Measurements from ENCODE around the gene RGL4. TPM values are rescaled to one million over a fixed set of nuclear protein-coding genes. Genes with fewer than 3 reads are reported as not detected.
A peak's percentile ranks its signal among the peaks of the same experiment; 100 is the strongest.
"Not testable (repeated sequence)": the region's sequence is repeated elsewhere in the genome, so short reads cannot be mapped to it uniquely, and the experiment has no call there.

Gene RGL4
- total RNA-seq, 1 donor from 2014 or later, result 1.9 TPM

DNA sequence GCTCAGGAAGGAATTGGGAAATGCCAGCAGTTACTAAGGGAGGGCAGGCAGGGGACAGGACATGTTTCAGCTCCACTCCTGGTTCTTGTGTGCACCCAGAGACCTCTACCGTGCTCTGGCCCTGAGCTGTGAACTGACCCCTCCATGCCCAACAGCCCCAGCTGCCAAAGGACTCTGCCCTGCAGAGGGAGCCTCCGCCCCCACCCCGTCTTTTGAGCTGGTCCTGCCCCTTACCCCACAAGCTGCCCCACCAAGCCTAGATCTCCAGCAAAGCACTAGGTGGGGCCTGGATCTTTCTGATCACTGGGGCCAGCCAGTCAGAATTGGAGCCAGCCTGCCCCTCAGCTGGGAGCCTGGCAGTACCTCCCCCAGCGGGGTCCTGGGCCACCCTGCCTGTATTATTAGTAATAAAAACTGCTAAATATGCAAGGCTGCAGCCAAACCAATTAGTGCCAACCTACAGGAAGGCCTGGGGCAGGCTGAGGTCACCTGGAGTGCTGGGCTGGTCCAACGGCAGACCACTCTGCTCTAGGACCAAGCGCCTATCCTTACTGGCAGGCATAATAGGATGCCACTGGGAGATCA lies 34.8 kb upstream of the RGL4 start:
- Histone ChIP-seq H3K4me3 (no peak overlapping the region), H3K27me3 (ENCODE audit: low read depth) (no peaks in the 10 kb centered on the region), H3K27ac (no peak overlapping the region), H3K36me3 (peaks cover 19% of the 10 kb centered on the region), H3K4me1 (no peaks in the 10 kb centered on the region), H3K9me3 (no peaks in the 10 kb centered on the region)
- DNase-seq (no peak), ATAC-seq (no peak)
- TF ChIP-seq, protein P1, sequence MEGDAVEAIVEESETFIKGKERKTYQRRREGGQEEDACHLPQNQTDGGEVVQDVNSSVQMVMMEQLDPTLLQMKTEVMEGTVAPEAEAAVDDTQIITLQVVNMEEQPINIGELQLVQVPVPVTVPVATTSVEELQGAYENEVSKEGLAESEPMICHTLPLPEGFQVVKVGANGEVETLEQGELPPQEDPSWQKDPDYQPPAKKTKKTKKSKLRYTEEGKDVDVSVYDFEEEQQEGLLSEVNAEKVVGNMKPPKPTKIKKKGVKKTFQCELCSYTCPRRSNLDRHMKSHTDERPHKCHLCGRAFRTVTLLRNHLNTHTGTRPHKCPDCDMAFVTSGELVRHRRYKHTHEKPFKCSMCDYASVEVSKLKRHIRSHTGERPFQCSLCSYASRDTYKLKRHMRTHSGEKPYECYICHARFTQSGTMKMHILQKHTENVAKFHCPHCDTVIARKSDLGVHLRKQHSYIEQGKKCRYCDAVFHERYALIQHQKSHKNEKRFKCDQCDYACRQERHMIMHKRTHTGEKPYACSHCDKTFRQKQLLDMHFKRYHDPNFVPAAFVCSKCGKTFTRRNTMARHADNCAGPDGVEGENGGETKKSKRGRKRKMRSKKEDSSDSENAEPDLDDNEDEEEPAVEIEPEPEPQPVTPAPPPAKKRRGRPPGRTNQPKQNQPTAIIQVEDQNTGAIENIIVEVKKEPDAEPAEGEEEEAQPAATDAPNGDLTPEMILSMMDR (IDR thresholded peaks at IDR 0.05), result no peak
- intact Hi-C loops (cut with DNase I), result no loop called here

DNA sequence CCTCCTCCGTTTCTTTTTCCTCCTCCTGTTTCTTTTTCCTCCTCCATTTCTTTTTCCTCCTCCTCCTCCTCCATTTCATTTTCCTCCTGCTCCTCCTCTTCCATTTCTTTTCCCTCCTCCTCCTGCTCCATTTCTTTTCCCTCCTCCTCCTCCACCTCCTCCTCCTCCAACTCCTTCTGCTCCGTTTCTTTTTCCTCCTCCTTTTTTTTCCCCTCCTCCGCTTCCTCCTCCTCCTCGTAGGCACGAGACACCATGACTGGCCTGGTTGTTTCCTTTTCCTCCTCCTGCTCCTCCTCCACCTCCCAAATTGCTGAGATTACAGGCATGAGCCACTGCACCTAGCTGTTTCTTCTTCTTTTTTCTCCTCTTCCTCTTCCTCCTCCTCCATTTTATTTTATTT lies 33.1 kb upstream of the RGL4 start:
- no peaks in the 10 kb centered on the region for H3K27me3 ChIP-seq (ENCODE audit: low read depth)
- H3K27ac ChIP-seq, result no peak overlapping the region
- peaks cover 20% of the 10 kb centered on the region for H3K36me3 ChIP-seq
- intact Hi-C loops (cut with DNase I), result no loop called here
- TF ChIP-seq, protein P1 (IDR thresholded peaks at IDR 0.05), result no peak
- ATAC-seq, result no peak
- no peak for DNase-seq
- no peaks in the 10 kb centered on the region for H3K4me1 ChIP-seq
- no peaks in the 10 kb centered on the region for H3K9me3 ChIP-seq
- no peak overlapping the region for H3K4me3 ChIP-seq

DNA sequence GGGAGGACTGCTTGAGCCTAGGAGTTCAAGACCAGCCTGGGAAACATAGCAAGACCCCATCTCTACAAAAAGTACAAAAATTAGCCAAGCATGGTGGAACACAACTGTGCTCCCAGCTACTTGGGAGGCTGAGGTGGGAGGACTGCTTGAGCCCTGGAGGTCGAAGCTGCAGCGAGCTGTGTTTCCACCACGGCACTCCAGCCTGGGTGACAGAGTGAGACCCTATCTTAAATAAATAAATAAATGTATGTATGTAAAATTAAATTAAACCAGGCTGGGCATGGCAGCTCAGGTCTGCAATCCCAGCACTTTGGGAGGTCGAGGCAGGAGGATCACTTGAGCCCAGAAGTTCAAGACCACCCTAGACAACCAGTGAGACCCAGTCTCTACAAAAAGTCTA lies 30.4 kb upstream of the RGL4 start:
- not testable (repeated sequence) for DNase-seq

DNA sequence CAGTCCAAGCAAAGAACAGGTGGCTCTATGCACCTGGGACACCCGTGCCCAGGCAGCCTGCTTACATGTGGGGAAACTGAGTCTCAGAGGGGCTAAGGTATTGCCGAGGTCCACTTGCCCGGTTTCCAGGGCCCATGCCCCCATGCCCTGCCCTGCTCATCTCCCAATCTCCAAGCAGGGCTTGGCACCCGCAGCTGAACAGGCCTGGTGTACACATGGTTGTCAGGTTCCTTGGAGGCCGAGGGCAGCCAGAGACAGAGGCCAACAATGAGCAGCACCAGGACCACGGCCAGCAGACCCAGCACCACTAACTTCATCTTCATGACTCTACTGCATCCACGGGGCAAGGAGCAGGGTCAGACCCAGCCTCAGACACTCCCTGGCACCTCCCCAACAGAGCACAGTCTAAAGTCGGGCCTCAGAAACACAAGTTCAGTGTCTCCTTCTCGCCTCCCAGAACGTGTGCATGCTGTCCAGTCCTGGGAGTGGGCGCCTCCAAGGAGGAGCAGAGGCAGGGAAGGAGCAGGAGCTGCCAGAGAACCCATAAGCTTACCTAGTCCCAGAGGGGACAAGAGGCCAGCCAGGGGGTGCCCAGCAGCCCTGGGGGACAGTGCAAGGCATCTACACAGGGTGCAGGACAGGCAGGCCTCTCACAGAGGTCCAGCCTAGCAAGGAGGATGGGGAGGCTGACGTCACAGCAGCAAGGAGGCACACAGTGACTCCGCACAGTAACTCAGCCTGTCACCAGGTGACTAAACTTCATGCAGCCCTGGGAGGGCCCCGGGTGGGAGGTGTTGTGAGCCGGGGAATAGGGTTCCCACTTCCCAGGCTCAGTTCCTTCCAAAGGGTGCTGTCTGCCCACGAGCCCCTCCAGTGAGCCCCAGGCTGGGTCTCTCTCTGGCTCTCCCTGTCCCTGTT lies 20.2 kb upstream of the RGL4 start:
- intact Hi-C loops (cut with DNase I), result no loop called here
- TF ChIP-seq, protein P1 (IDR thresholded peaks at IDR 0.05), result no peak
- no peak for DNase-seq
- H3K4me3 ChIP-seq, result no peak overlapping the region
- H3K4me1 ChIP-seq, result no peaks in the 10 kb centered on the region
- H3K27me3 ChIP-seq (ENCODE audit: low read depth), result no peaks in the 10 kb centered on the region
- no peaks in the 10 kb centered on the region for H3K36me3 ChIP-seq
- H3K9me3 ChIP-seq, result no peaks in the 10 kb centered on the region
- peak in 1 of 2 donors; percentile 15 for ATAC-seq
- H3K27ac ChIP-seq, result no peak overlapping the region

More for the DNA sequence above, 30.4 kb upstream of the RGL4 start:
- H3K9me3 ChIP-seq; H3K4me3 ChIP-seq; H3K27me3 ChIP-seq (ENCODE audit: low read depth); ATAC-seq; H3K27ac ChIP-seq; H3K4me1 ChIP-seq; intact Hi-C loops (cut with DNase I): not testable (repeated sequence)
- H3K36me3 ChIP-seq, result peaks cover 25% of the 10 kb centered on the region

DNA sequence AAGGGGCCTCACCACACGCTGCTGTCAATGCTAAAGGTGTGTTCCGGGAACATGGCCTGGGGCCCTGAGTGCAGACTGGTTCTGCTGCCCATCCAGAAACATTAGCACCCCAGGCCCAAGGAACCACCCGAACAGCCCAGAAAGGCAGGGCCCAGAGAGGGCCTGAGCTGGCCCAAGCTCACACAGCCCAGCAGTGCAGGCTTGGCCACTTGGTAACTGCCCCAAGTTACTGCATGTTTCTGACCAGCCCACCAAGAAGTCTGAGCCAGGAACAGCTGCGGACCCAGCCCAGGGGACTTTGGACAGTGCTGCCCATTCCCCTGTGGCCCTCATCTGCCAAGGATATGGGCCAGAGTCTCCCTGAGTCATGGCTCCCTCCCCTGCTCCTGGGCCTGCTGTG lies 19.4 kb upstream of the RGL4 start:
- H3K4me1 ChIP-seq; H3K36me3 ChIP-seq; intact Hi-C loops (cut with DNase I); DNase-seq; H3K27me3 ChIP-seq (ENCODE audit: low read depth); H3K4me3 ChIP-seq; ATAC-seq; H3K27ac ChIP-seq; H3K9me3 ChIP-seq: not testable (repeated sequence)

DNA sequence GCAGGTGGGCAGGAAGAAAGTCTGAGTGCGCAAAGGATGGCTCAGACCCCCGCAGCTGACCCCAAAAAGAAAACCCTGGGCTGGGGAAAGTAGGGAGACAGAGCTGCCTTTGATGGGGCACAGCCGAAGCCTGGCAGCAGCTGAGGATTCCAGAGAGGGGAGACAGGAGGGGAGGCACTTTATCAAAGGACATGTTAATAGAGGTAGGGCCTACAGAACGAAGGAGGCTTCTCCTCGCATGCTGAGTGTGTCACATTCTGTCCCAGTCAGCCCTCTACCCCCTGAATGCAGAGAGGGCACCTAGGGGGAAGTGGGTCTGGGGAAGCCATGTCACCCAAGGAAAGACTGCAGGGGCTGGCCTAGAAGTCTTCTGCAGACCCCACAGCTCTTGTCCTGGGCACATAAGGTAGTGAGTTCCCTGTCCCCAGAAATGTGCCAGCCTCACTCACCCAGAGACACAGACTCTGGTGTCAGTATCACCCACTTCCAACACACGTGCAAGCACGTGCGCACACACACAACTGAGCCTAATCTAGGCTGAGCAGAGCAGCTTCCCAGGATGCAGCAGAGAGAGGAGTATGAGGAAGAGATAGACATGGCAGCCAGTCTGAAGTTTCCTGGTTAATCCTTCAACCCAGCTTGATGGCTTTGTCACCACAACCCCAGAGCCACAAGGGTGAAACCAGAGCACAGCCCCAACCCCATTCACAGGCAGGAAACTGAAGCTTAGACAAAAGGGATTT lies 18.3 kb upstream of the RGL4 start:
- intact Hi-C loops (cut with DNase I); H3K36me3 ChIP-seq; H3K27ac ChIP-seq; ATAC-seq; H3K4me3 ChIP-seq; H3K9me3 ChIP-seq; H3K4me1 ChIP-seq; H3K27me3 ChIP-seq (ENCODE audit: low read depth); DNase-seq: not testable (repeated sequence)

Measured in lower lobe of right lung (tissue), 2 donors.